ENCODE measurements around the gene SNTG2.

Gene SNTG2

DNA sequence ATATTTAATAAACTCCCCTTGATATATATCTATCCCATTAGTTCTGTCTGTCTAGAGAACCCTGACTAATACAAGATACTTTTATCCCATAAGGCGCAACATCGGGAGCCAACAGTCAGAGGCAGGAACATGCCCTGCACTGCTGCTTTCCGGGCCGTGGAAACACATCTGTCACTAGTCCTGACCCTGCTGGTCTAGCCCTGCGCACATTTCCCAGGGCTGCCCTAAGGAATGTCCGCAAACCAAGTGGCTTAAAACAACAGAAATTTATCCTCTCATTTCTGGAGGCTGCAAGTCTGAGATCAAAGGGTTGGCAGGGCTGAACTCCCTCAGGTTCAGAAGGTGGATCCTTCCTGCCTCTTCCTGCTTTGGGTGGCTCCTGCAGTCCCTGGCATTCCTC, 348.4 kb downstream of the SNTG2 start:
- DNase-seq, result no peak

DNA sequence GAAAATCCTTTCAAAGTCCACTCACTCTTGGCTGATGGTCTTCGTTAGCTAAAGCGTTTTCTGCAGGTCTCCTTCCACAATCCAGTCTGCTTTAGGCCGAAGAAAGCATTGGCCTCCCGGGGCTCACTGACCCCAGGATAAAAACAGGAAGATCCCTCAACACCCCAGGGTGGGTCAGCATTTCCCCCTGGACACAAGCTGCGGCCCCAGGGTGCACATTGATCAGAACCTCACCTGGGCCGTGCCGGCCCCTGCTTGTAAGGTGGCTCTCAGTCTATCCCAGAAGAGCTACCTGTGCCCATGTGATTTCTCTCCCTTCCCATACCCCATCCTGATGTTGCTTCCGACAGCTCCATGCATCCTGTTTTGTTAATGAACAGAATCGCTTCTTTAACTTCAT, 349.6 kb downstream of the SNTG2 start:
- no peak for DNase-seq

DNA sequence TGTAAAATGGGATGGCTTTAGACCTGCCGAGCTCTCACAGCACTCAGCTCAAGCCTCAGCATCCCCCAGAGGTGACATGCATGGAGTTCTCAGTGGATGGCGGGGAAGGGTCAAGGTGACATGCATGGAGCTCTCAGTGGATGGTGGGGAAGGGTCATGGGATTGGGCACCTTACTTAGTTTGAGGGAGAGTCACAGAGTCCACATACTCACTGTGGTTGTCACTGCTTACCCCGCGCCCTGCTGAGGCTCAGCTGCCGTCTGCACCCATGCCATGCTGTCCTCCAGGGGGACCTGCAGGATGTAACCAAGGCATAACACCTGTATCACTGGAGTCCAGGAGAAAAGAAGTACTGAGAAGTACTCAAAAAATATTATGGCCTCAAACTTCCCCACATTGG, 350.4 kb downstream of the SNTG2 start:
- no peak for DNase-seq

DNA sequence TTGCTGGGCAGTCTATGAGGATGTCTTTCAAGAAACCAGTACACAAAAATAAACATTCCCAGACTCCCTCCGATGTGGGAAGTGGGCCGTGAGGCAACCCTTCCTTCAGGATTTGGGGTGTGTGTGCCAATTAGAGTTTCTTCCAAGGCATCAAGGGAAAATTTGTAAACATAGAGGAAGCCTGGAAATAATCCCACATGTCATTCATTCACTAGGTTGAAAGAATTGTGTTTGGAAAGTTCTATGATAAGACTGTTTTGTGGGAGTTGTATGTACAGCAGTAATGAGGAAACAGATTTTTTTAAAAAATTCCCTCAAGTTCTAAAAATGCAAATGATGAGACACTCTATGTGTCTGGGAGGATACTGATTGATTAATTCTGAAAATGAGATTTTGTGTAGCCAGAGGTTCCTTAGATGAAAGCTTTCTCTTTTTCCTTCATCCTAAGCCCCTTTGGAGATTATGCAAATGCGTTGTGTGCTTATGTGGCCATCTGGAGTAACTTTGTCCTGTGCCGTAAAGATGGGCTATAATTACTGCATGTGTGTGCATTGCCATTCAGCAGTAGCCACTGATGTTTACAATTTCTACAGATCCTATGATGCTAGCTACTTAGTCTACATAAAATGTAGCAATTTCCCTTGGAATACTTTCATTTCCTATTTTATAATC, 354.8 kb downstream of the SNTG2 start:
- DNase-seq, result no peak

DNA sequence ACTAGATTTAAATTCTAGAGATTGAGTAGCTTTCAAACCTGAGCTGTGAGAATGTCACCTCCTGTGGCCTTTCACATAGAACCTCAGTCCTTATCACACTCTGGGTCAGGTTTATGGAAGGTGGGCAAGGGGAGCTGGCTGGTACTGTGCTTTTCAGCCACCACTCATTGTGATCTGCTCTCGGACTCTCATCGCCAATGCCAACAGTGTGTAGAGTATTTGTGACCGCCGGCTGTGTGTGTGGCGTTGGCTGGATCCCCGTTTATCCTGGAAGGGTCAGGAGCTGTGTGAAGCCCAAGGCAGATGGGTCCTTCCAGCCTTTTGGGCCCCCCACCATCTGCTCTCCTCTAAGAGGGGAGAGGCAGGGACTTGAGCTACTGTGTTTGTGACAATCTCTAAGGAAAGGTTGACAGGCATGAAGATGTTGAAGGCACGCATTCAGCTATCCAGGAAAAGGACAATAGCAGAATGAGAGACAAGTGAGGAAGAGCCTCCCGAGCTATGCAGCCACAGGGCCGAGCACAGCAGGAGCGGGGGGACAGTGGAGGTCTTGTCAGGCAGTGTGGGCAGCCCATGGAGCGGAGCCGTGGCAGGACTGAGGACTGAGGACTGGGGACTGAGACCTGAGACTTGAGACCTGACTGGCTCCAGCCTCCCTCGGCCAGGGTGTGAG, 355.5 kb downstream of the SNTG2 start:
- DNase-seq, result no peak

DNA sequence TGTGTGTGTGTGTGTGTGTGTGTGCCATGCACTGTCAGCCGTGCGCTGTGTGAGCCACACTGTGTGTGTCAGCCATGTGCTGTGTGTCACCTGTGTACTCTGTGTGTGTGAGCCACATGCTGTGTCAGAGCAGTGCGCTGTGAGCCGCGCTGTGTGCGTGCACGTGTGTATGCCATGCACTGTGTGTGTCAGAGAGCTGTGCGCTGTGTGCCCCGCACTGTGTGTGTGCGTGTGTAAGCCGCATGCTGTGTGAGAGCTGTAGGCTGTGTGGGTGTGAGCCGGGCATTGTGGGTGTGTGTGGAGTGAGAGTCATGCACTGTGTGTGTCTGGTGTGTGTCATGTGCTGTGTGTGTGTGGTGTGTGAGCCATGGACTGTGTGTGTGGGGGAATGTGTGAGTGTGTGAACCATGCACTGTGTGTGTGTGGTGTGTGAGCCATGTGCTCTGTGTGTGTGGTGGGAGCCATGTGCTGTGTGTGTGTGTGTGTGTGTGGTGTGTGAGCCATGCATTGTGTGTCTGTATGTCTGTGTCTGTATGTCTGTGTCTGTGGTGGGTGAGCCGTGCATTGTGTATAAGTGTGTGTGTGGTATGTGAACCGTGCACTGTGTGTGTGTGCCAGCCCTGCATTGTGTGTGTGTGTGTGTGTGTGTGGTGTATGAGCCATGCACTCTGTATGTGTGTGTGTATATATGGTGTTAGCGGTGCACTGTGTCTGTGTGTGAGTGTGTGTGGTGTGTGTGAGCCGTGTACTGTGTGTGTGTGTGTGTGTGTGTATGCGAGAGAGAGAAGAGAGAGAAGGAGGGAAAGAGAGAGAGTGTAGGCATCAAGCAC, 356.3 kb downstream of the SNTG2 start:
- DNase-seq, result no peak

DNA sequence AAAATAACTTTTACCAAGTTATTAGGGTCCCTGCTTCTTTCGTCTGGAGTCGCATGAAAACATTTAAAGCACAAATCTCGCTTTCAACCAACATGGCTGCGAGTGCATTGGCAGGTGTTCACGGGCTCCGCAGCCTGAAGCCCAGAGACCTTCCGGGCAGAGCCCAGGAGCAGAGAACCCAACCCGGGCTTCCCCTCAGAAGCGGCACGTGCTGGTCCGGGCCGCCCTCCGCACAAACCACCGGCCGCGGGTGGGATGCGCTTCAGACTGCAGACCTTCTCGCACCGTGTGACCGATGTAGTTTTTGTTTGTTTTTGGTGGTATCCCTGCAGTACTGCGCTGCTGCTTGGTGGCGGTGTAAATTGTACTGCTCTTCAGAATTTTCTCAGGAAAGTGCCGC, 357.0 kb downstream of the SNTG2 start:
- no peak for DNase-seq

DNA sequence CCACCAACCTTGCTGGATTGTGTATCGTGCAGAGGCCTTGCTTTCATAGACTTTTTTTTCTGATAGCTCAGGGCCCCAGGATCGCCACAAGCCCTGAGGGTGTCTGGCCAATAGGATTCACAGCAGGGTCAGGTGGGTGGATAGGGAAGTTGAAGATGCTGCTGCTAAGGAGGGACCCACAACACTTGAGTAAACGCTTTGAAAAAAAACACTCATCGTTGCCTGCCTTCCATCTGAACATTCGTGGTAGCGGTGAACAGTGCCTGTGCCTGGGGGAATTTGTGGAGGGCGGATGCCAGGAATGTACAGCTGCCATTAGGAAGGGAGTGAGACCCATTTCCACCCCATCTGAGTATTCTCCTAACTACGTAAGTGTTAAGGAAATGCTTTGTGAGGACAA, 358.0 kb downstream of the SNTG2 start:
- no peak for DNase-seq

DNA sequence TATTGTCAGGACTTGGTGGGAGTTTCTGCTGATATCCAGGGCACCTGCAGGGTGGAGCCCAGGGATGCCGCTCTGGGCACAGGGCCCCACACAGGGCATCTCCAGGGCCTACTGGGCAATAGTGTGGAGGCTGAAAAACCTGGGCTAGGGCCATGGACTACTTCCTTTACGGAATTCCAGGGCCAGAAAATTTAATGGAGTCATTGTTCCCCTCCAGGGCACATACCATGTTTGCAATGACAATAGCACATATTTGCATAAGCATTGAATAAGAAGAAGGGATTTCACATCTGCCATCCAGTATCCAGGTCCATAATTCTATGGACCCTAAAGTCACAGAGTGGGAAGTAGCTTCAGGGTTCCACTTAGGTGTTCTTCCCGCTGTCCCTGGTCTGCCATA, 358.9 kb downstream of the SNTG2 start:
- DNase-seq, result no peak

DNA sequence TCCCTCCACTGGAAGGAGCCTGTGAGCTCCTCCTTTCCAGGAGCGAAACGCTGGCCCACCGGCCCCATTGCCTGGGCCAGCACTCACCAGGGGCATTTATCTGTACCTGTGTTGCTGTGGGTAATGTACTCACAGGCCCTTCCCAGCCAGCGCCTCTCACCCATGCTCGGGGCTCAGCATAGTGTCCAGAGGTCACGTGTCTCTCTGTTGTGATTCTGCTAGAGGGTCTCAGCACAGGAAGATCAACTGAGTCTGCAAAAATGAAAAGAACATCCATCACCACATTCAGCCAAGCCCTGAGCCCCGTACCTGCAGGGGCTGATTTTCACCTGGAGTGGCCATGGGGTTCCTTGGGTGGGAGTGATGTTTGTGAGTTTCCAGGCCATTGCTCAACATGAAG, 359.6 kb downstream of the SNTG2 start:
- DNase-seq, result no peak

DNA sequence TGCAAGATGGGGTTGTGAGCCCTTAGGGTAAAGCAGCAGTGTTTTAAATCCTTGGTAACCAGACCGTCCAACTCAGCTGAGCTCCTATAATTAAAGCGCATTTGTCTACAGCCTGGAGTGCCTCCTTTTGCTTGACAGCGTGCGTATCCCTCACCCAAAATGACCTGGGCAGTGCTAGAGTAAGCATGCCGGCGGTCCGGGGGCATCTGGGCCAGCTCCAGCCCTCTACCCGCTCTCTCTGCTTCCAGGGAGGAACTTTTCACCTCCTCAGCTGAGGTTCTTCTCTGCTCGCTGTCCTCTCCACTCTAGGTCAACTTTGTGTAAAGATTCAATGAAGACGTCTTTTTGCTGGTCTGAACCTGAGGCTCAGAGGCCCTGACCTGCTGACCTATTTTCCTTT, 360.2 kb downstream of the SNTG2 start:
- DNase-seq, result no peak

DNA sequence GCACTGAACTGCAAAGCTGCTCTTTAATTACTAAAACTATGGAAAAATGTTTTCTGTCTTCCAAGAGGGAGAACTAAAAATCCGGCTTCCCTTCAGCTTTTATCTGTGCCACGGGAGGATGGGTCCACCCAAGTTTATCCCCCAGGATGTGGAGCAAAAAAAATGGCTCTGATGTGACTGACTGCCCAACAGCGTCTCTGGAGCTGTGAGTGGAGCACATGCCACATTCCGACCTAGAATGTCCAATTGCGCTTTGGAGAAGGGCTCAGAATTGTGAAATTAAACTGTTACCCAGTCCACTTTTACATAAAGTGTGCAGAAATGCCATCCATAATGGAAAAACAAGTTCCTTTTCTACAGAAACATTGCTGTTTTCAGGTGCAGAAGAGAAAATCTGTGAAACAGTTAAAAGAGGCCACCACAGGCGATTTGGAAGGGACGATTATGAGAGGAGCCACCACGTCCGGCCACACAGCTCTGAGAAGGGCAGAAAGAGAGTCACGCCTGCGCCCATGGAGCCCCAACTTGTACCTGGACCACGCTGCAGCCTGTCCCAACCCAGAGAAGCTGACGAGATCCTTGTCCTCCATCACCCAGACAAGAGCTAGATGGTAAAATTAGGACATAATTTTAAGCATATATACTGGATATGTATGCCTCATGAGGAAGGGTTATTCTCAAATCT, 362.7 kb downstream of the SNTG2 start:
- DNase-seq, result no peak

DNA sequence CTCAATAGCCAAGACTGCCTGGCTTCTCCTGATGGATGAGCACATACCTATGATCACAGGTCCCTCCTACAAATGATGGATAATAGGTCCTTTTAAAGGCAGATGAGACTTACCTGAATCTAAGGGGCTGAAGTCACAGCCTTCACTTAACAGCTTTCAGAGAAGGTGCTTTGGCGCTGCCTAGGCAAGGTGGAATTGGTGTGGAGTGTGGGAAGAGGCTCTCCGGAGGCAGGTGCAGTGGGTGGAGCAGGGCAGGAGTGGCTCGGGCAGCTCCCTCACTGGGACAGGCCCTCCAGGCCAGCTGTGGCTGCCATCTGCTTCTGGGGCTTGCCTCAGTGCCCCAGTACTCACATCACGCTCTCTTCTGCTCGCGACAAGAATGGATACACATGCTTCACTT, 363.6 kb downstream of the SNTG2 start:
- DNase-seq, result no peak

DNA sequence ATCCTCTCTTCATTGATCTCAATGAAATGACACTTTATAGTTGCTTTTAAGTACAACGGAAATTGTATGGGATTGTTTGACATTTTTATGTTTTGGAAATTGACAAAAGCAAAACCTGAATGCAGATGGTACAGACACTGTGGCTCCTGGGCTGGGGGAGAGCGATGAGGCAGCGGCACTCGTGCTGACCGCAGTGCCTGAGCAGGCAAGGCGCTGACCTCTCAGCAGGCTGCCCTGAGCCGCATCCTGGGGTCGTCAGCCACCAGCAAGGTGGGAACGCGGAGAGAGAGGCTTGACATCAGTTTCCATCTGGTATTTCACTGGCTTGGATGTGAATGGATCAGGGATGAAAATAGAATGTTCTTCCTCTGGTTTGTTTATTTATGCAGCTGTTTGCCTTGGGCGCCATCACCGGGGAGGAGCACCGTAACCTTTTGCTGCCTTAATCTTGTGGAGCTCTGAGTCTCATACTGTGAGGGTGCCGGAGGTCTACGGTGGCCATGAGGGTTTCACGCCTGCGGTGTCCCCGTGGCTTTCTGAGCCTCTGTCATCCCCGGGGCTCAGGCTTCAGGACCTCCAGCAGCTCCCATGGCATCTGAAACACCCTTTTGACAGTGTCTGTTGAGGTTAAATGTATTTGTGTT, 367.8 kb downstream of the SNTG2 start:
- DNase-seq, result no peak

DNA sequence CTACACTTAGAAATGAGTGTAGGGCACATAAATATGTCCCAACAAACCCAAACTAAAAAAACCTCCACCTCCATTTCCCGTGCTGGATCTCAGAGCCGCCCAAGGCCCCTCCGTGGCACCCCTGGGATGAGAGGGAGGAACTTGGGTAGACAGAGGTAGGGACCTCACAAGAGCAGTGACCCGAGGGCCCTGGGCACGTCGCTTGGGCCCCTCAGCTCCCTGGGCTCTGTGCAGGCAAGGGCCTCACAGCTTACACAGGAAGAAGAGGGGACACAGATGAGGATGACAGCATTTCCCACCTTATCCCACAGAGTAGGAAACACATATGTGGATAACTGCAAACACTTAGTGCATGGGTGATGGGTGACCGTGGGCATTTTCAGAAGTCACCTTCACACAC, 368.7 kb downstream of the SNTG2 start:
- DNase-seq, result no peak

DNA sequence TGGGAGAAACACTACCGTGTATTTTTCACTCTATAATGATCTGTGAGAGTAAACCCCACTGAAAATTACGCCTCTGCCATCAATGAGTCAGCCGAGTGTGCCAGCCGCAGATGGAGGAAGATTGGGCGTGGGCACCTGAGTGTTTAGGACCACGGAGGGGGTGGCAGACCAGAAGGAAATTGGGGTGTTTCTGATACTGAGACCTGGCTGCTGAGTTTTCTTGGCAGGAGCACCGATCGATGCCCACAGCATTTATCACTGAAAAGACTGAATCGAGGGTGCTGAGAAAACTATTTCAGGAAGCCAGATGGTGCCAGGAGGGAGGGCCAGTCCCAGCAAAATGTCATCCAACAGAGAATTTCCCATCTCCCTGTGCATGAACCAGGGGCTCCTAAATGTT, 370.7 kb downstream of the SNTG2 start:
- DNase-seq, result no peak

DNA sequence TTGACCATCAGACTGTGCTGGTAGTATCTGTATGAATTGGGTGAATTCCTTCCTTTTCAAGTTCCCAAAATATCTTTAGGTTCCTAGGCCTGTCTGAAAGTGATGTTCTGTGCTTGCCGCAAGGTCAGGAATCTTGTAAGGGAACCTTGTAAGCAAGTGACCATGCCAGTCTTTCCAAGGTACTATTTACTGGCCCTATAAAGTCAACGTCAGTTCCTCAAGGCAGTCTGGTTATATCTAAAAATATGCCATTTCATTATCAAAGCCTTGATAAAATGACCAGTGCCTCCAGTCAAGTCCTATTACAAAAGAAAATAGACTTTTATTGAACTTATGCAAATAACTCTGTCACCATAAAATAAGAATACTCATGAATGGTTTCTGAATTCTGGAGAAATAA, 374.2 kb downstream of the SNTG2 start:
- no peak for DNase-seq

DNA sequence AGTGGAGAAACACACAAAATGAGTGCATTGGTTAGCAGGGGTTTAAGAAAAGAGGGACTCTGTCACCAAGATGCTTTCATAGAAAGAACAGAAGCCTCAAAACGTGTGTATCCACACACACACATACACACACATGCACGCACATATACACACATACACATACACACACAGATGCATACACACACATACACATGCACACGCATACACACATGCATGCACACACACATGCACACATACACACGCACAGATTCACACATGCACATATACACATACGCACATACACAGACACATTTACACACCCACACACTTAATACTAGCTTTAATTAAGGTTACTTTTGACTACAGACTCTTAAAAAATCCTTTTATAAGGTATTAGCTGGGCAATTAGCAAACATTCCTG, 378.0 kb downstream of the SNTG2 start:
- no peak for DNase-seq

DNA sequence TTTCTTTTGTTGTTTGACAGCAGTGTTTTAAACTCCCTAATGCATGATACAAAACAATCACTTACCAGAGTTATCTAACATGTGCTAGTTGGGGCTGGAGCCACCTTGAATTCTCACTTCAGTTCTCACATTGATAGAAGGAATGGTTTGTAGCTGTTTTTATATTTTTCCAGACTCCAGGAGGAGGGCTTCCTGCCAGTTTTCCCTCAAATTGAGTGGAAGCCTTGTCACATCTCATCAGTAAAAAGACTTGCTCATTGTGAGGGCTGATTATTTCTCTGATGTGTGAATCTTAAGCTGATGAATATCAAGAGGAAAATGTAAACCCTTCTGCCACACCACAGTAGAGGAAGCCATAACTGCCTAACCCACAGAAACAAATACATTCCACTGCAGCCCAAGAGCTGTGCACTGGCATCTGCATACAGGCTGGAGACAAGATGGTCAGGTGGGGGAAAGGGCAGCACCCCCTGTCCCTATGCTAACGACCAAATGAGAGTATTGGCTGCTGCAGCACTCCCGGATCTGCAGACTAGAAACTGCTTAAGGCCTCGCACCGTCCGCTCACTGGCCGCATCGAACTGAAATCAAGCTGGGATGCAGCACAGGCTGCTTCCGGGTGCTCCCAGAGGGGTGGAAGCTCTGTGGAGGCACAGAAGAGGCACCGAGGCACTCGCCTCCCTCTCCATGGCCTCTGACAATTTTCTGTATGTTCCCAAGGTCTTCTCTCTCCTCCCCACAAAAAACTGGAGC, 388.9 kb downstream of the SNTG2 start:
- DNase-seq, result no peak

DNA sequence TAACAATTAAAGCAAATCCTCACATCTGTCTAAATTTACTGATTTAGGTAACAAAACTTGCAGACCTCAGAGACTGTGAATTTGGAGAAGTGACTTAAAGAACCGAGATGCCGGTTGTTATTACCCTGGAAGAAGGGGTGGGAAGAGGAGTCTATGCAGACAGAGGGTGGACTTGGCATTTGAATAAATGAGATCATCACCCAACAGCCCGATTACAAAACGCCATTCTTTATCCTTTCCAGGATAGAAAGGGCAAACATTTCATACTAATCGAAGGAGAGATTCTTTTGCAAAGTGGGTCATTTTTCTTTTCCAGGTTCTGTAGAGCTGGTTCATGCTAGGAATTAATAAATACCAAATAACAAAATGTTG, 389.5 kb downstream of the SNTG2 start:
- no peak for DNase-seq

DNA sequence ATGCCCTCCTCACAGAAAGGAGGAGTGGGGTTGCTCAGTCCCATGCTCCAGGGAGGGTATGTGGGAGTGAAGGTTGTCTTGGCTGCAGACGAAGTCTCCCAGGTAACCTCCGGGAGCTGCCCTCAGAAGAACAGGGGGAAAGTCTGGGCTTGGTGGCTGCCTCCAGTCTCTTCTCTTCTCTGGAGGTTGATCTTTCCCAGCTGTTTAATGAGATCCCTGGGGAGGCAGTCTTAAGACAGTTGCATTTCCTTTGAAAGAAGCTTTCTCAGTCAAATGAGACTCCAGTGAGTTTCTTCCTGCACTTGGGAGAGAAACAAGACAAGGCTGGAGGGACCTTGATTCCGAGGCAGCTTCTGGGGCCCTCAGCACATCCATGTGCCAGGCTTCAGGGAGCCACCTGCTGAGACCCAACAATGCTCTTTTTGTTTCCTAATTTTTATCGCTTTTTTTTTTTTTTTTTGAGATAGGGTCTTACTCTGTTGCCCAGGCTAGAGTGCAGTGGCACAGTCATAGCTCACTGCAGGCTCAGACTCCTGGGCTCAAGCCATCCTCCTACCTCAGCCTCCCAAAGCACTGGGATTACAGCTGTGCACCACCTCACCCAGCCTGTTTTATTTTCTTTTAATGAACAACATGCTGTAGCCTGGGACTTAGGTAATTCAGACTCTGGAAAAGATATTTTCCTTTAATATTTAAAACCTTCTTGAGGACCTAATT, 390.9 kb downstream of the SNTG2 start:
- DNase-seq, result no peak

DNA sequence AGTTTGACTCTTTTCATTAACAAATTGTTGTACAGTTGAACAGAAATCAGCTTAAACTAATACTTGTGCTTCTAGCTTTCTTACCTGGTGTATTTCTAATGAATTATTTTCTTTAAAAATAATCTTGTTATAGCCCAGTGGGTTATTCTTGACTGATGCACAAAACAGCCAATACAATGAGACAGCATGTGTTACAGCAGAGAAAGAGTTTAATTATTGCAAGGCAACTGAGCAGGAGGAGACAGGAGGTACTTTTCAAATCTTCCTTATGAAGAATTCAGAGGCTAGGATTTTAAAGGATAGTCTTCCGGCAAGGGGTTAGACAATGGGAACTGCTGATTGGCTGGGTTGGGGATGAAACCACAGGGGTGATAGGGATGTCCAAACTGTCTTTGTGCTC, 398.1 kb downstream of the SNTG2 start:
- DNase-seq, result no peak

All from hematopoietic multipotent progenitor cell treated with erythropoietin and hydrocortisone succinate and interleukin-3 and kit ligand, for 8 days (in vitro differentiated cells).